GM04504 (cell line): ENCODE measurements around the gene ARHGAP10.
"Not testable (repeated sequence)": the region's sequence is repeated elsewhere in the genome, so short reads cannot be mapped to it uniquely, and the experiment has no call there.

Experiments
- DNase-seq: peaks from one replicate; pipeline ENCODE4 v3.0.0-alpha.2; 2012; ENCODE audit warnings: low read depth

ARHGAP10 gene

GRCh38 chr4:147901388-147901787, 169.5 kb downstream of the ARHGAP10 start:
- no peak for DNase-seq

GRCh38 chr4:147901916-147902315, 170.0 kb downstream of the ARHGAP10 start:
- DNase-seq, result no peak

DNA sequence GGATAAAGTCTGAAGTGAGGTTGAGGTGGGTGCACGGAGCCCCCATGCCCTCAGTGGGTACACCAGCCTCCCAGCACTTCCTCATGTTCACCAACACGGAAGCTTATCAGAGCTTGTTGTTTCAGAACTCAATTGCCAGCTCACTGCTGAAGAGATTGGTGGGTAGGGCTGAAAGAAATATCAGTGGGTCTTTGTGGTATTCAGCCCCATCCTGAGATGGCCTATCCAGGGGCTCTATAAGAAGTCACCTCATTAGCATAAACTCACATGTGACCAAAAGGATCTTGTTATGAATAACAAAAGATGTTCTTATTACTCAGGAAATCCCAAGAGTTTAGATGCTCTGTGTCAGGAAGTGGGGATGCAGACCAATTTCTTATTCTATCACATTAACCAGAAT, 177.3 kb downstream of the ARHGAP10 start:
- DNase-seq, result no peak

DNA sequence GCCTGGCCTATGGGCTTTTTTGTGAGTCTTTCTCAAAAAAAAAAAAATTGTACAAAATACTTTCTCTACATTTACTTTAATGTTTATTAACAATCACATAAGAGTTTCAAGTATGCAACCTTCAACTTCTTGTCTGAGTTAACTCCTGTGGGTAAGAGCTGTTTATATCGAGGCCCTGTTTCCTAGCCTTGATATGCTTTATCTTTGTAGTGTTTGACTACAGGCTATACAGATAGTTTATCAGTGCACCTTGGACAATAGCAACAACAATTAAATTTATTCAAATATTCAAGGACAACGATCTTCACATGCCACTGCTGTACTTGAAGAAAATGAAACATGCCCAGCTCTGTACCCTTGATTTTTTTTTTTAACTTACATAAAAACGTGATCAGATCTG, 178.4 kb downstream of the ARHGAP10 start:
- no peak for DNase-seq

DNA sequence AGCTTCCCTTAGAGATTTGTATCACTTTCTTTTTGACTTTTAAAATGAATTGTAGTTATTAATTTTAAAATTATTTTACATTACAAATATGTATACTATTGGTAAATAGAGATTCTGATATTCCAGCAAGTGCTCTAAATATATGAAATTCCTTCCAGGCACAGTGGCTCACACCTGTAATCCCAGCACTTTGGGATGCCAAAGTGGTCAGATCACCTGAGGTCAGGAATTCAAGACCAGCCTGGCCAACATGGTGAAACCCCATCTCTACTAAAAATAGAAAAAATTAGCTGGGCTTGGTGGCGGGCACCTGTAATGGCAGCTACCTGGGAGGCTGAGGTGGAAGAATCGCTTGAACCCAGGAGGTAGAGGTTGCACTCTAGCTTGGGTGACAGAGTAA, 180.2 kb downstream of the ARHGAP10 start:
- DNase-seq, result not testable (repeated sequence)

DNA sequence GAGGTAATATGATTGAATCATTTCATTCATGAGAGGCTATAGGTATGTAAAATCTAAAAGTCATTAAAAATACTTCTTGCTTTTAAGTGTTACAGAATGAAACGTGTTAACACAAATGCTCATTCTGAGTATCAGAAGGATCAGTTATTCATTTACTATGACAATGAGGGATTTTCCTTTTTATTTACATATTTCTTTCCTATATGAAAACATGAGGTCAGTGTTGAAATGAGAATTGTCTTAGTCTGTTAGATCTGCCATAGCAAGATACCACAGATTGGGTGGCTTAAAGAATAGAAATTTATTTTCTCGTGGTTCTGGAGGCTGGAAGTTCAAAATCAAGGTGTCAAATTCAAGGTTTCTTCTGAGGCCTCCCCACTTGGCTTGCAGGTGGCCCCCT, 181.2 kb downstream of the ARHGAP10 start:
- no peak for DNase-seq

GRCh38 chr4:147916351-147916750, 184.5 kb downstream of the ARHGAP10 start:
- no peak for DNase-seq

- no peak for DNase-seq
Observed at GRCh38 chr4:147923381-147923780, 191.5 kb downstream of the ARHGAP10 start.

DNA sequence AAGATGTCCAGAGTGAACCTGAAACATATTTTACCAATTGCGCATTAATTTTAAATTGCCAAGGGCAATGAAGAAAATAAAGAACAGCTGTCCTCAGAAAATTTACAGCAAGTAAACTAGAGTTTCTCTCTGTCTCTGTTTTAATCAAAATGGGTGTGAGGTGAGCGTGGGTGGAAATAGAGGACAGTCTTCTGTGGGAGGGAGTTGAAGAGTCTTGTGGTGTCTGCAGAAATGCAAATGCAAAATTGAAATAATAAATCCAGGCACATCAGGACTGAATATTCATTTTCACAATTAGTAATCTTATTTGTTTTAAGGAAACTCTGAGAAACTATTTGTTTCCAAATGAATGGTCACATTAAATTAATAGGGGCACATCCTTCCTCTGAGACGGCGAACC, 192.0 kb downstream of the ARHGAP10 start:
- no peak for DNase-seq

- peak; percentile 22 for DNase-seq
Observed at GRCh38 chr4:147924604-147925412, 192.9 kb downstream of the ARHGAP10 start.

GRCh38 chr4:147927377-147928137, 195.7 kb downstream of the ARHGAP10 start:
- no peak for DNase-seq

- DNase-seq, result peak; percentile 17
Observed at GRCh38 chr4:147928400-147928799, 196.5 kb downstream of the ARHGAP10 start.

GRCh38 chr4:147929746-147930145, 197.9 kb downstream of the ARHGAP10 start:
- no peak for DNase-seq

- DNase-seq, result no peak
Observed at GRCh38 chr4:147933316-147933715, 201.4 kb downstream of the ARHGAP10 start.

GRCh38 chr4:147933779-147934178, 201.9 kb downstream of the ARHGAP10 start:
- DNase-seq, result no peak

DNA sequence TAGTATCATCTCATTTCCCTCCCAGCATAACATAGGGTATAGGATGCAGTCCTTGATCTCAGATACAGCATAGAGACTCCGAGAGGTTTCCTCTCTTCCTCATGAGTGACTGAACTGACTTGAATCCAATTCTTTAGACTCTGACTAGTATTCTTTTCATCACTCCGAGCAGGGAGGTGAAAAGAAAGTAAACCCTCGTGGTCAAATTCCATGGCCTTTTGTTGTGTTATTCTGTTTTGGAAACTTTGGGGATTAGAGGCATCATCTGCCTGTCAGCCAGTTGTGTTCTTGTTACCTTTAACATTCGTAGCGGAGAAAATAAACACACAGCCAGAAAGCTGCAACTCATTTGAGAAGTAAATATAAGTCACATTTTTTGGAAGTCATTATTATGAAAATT, 206.6 kb downstream of the ARHGAP10 start:
- no peak for DNase-seq

GRCh38 chr4:147940171-147940570, 208.3 kb downstream of the ARHGAP10 start:
- no peak for DNase-seq

DNA sequence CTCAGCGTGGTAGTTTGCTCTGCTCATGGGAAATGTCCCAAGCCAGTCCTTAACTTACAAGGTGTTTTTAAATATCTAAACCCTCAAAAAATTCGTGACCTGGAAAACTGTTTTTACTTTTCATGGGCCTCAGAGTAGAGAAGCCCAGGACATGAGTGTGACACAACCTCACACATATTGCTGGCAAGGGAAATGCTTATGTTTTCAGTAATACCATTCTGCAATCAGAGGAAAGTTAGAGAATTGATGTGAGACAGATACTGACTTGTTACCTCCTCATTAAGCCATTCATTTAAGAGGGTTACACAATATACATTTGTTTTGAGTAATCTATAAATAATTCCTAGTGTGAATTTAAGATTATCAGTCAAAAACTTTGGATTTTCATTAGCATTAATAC, 209.5 kb downstream of the ARHGAP10 start:
- DNase-seq, result no peak

- DNase-seq, result no peak
Observed at GRCh38 chr4:147942729-147943128, 210.8 kb downstream of the ARHGAP10 start.

DNA sequence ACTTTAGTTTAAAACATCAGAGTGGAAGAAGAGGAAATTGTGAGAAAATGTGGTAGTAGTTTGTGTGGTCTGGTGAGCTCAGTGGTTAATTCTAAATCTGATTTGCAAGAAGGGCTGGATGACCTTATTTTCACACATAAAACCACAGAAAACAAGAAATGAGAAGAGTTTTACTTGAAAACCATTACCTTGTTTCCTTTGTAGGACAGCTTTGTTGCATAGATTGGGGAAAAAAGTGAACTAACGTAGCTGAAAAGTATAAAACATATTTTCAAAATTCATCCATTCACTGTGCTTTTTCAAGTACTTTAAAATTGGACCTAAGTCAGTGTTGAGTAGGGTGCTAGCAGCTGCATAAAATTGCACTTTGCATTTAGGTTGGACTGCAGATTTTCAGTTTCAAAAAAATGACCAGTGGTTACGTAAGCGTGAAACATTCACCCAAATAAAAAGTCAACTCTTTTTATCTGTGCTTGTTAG, 211.3 kb downstream of the ARHGAP10 start:
- no peak for DNase-seq

GRCh38 chr4:147944249-147944648, 212.4 kb downstream of the ARHGAP10 start:
- no peak for DNase-seq

- no peak for DNase-seq
Observed at GRCh38 chr4:147944670-147945260, 212.9 kb downstream of the ARHGAP10 start.

GRCh38 chr4:147948336-147948735, 216.4 kb downstream of the ARHGAP10 start:
- DNase-seq, result no peak
